ENCODE results near the gene CDKN2B. TPM values are rescaled to one million over a fixed set of nuclear protein-coding genes. Genes with fewer than 3 reads are reported as not detected.

Gene CDKN2B
- total RNA-seq, 1 experiment from 2014 or later = 32.2 TPM

- Histone ChIP-seq H3K4me1 (ENCODE audit: insufficient read depth, low read length) (no peaks in the 10 kb centered on the region), H3K36me3 (ENCODE audit: low read depth, low read length) (no peaks in the 10 kb centered on the region), H3K9ac (ENCODE audit: low read length) (no peak overlapping the region), H3K9me2 (replicated peaks; ENCODE audit: low read length) (no peaks in the 10 kb centered on the region), H2AFZ (ENCODE audit: low read length) (no peak overlapping the region), H3K27ac (ENCODE audit: low read length) (no peak overlapping the region), H3K4me2 (ENCODE audit: low read length) (no peak overlapping the region), H4K20me1 (ENCODE audit: low read length) (no peaks in the 10 kb centered on the region), H3K27me3 (ENCODE audit: low read length) (no peaks in the 10 kb centered on the region), H3F3A (ENCODE audit: low read length, unreplicated experiment) (no peaks in the 10 kb centered on the region), H3K79me2 (ENCODE audit: low read length) (no peaks in the 10 kb centered on the region), H3K9me3 (ENCODE audit: low read length) (no peaks in the 10 kb centered on the region), H3K4me3 (ENCODE audit: low read length) (no peak overlapping the region)
- ChIA-PET CTCF (no interaction called here), POLR2A (ENCODE audit: unreplicated experiment) (no interaction called here)
- DNase-seq = no peak
- no peak for TF ChIP-seq EZH2 (IDR thresholded peaks at IDR 0.05; ENCODE audit: low read length, unreplicated experiment)
- TF ChIP-seq CTCF (conservative IDR thresholded peaks at IDR 0.05; ENCODE audit: low read depth, low read length) = no peak
- intact Hi-C loops (cut with micrococcal nuclease) = no loop called here
- BruUV-seq (replicated peaks) = no TSS peak
- ATAC-seq = no peak
These were observed 50.3 kb downstream of the CDKN2B start for GRCh38 chr9:21958833-21959232.

Other genes starting within 250 kb of the CDKN2B start
- gene MTAP, start 206.7 kb downstream of the CDKN2B start, total RNA-seq (2014; rRNA removed) = 33.7 and 34.7 TPM in 2 replicates
- 273 and 293 TPM in 2 replicates for gene CDKN2A, start 14.9 kb downstream of the CDKN2B start, total RNA-seq (2014; rRNA removed)
- 0.40 and 2.0 TPM in 2 replicates for gene CDKN2B-AS1, start 14.5 kb downstream of the CDKN2B start, total RNA-seq (2014; rRNA removed)

Data from PC-3 (cell line).